Measurements from ENCODE around the gene OBP2A. TPM values are rescaled to one million over a fixed set of nuclear protein-coding genes. Genes with fewer than 3 reads are reported as not detected.
"Not testable (repeated sequence)": the region's sequence is repeated elsewhere in the genome, so short reads cannot be mapped to it uniquely, and the experiment has no call there.

The OBP2A gene
- total RNA-seq, 1 donor from 2014 or later = not detected

DNA sequence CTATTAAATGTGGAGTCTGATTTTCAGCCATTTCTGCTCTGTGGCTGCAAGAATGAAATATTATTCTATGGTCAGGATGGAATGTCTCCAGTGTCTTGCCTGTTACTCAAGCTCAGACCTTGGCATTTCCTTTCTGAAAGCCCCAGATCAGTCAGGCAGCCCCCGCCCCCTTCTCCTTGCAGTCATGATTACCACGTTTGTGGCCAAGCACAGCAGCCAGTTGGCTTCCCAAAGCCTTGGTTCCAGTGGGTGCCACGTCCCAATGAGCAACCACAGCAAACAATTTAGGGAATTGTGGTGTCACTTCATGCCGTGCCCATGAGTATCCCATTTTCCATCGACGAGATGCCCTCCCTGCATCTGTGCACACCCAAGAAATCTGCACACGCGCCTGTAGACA is 9.7 kb upstream of the OBP2A start:
- no peaks in the 10 kb centered on the region for H3K9me3 ChIP-seq (ENCODE audit: insufficient read depth, low read depth, low read length)
- no peaks in the 10 kb centered on the region for H3K27me3 ChIP-seq (ENCODE audit: insufficient read depth, low read length)
- no peaks in the 10 kb centered on the region for H3K36me3 ChIP-seq (ENCODE audit: insufficient read depth, low read length)
- Mint-ChIP-seq H3K4me1 (ENCODE audit: low read depth, unreplicated experiment) (peaks cover 20% of the 10 kb centered on the region), H3K4me3 (ENCODE audit: unreplicated experiment) (no peak overlapping the region), H3K27me3 (ENCODE audit: low read depth, unreplicated experiment) (peaks cover 24% of the 10 kb centered on the region), H3K9me3 (ENCODE audit: unreplicated experiment) (peaks cover 5% of the 10 kb centered on the region), H3K27ac (ENCODE audit: unreplicated experiment) (peak overlapping the region; percentile 48), H3K36me3 (ENCODE audit: low read depth, unreplicated experiment) (no peaks in the 10 kb centered on the region)
- H3K4me2 ChIP-seq (ENCODE audit: low read length) = no peak overlapping the region
- no peaks in the 10 kb centered on the region for H3K4me1 ChIP-seq (ENCODE audit: insufficient read depth, low read length)
- no peak overlapping the region for H2AFZ ChIP-seq (ENCODE audit: low read depth, low read length)
- TF ChIP-seq, protein P1, sequence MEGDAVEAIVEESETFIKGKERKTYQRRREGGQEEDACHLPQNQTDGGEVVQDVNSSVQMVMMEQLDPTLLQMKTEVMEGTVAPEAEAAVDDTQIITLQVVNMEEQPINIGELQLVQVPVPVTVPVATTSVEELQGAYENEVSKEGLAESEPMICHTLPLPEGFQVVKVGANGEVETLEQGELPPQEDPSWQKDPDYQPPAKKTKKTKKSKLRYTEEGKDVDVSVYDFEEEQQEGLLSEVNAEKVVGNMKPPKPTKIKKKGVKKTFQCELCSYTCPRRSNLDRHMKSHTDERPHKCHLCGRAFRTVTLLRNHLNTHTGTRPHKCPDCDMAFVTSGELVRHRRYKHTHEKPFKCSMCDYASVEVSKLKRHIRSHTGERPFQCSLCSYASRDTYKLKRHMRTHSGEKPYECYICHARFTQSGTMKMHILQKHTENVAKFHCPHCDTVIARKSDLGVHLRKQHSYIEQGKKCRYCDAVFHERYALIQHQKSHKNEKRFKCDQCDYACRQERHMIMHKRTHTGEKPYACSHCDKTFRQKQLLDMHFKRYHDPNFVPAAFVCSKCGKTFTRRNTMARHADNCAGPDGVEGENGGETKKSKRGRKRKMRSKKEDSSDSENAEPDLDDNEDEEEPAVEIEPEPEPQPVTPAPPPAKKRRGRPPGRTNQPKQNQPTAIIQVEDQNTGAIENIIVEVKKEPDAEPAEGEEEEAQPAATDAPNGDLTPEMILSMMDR (IDR thresholded peaks at IDR 0.05; ENCODE audit: insufficient read depth, low read depth, low read length) = no peak
- no peak for TF ChIP-seq EZH2 (IDR thresholded peaks at IDR 0.05; ENCODE audit: insufficient read depth, low read length)
- H4K20me1 ChIP-seq (ENCODE audit: insufficient read depth, low read length) = no peaks in the 10 kb centered on the region
- no peak overlapping the region for H3K4me3 ChIP-seq (ENCODE audit: insufficient read depth, low read depth, low read length)
- no peaks in the 10 kb centered on the region for H3K79me2 ChIP-seq (ENCODE audit: insufficient read depth, low read length)
- no peak overlapping the region for H3K27ac ChIP-seq (ENCODE audit: low read depth, low read length)
- no peak overlapping the region for H3K9ac ChIP-seq (ENCODE audit: low read length)
- DNase-seq (ENCODE audit: low read depth) (peak; percentile 61), FAIRE-seq (no peak)

DNA sequence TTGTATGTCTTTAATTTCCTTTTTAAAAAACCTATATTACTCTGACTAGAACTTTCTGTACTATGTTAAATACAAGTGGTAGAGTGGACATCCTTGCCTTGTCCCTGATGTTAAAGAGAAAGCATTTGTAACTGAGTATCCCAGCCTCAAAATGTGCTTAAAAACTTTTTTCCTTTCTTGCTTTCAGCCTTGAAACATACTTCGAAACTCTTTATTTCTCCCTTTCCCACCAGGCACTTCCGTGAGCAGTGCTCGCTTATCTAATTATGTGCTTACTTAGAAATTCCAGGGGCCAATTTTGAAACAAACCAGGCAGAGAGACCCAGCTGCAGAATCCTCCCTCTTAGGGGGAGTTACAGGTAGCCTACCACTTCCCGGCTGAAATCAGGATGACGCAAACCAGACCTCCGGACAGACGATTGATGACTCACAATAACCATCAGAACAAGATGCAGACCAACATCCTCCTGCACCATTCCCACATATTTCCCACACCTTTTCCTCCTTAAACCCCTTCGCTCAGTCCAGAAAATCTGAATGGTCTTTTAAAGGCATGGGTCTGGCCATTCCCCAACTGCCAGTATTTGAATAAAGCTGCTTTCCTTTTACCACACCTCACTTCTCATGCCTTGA is 2.5 kb upstream of the OBP2A start:
- H2AFZ ChIP-seq (ENCODE audit: low read depth, low read length); H3K79me2 ChIP-seq (ENCODE audit: insufficient read depth, low read length); DNase-seq (ENCODE audit: low read depth); H3K9me3 ChIP-seq (ENCODE audit: insufficient read depth, low read depth, low read length); H3K4me2 ChIP-seq (ENCODE audit: low read length); H3K9me3 Mint-ChIP-seq (ENCODE audit: unreplicated experiment); H3K36me3 ChIP-seq (ENCODE audit: insufficient read depth, low read length); H3K27me3 ChIP-seq (ENCODE audit: insufficient read depth, low read length); H3K4me3 Mint-ChIP-seq (ENCODE audit: unreplicated experiment); H3K9ac ChIP-seq (ENCODE audit: low read length); H3K36me3 Mint-ChIP-seq (ENCODE audit: low read depth, unreplicated experiment); H3K4me3 ChIP-seq (ENCODE audit: insufficient read depth, low read depth, low read length); H3K4me1 ChIP-seq (ENCODE audit: insufficient read depth, low read length); H4K20me1 ChIP-seq (ENCODE audit: insufficient read depth, low read length); H3K27ac ChIP-seq (ENCODE audit: low read depth, low read length): not testable (repeated sequence)
- Mint-ChIP-seq H3K27ac (ENCODE audit: unreplicated experiment) (peak overlapping the region; percentile 60), H3K4me1 (ENCODE audit: low read depth, unreplicated experiment) (peaks cover 11% of the 10 kb centered on the region), H3K27me3 (ENCODE audit: low read depth, unreplicated experiment) (peaks cover 28% of the 10 kb centered on the region)
- peak; percentile 17 for FAIRE-seq

DNA sequence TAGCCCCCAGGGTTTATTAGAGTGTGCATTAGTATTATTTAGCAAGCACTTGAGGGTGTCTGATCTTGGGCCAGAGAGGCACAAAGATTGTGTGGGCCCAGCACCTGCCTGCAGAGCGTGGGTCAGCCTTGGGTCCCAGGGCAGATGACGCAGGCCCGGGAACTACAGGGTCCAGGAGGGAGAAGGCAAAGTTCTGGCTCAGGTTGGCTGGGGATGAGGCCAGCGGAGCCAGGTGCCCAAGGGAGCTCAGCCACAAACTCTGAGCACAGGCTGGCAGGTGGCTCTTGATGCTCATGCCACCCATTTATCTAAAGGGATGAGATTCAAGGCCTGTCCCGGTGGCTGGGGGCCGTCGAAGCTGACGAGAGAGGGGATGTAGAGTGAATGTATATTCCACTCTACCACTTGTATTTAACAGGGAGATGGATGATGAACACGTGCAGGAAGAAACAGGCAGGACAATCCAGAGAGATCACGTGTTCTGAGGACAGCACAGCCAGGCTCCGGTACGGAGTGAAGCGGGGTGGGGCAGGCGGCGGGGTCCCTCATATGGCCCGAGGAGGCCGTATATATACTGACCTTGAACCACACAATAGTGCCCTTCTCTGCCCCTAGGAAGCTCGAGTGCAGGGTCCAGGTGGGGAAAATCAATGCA is 818 bp upstream of the OBP2A start:
- H2AFZ ChIP-seq (ENCODE audit: low read depth, low read length) = no peak overlapping the region
- Mint-ChIP-seq H3K27ac (ENCODE audit: unreplicated experiment) (peak overlapping the region; percentile 72), H3K9me3 (ENCODE audit: unreplicated experiment) (no peaks in the 10 kb centered on the region), H3K27me3 (ENCODE audit: low read depth, unreplicated experiment) (peaks cover 16% of the 10 kb centered on the region), H3K4me1 (ENCODE audit: low read depth, unreplicated experiment) (peaks cover 11% of the 10 kb centered on the region), H3K4me3 (ENCODE audit: unreplicated experiment) (peak overlapping the region; percentile 62), H3K36me3 (ENCODE audit: low read depth, unreplicated experiment) (no peaks in the 10 kb centered on the region)
- TF ChIP-seq EZH2 (IDR thresholded peaks at IDR 0.05; ENCODE audit: insufficient read depth, low read length) = no peak
- TF ChIP-seq, protein P1 (IDR thresholded peaks at IDR 0.05; ENCODE audit: insufficient read depth, low read depth, low read length) = no peak
- H3K4me3 ChIP-seq (ENCODE audit: insufficient read depth, low read depth, low read length) = no peak overlapping the region
- no peak overlapping the region for H3K27ac ChIP-seq (ENCODE audit: low read depth, low read length)
- no peak overlapping the region for H3K9ac ChIP-seq (ENCODE audit: low read length)
- H3K9me3 ChIP-seq (ENCODE audit: insufficient read depth, low read depth, low read length) = no peaks in the 10 kb centered on the region
- H3K4me2 ChIP-seq (ENCODE audit: low read length) = no peak overlapping the region
- no peaks in the 10 kb centered on the region for H4K20me1 ChIP-seq (ENCODE audit: insufficient read depth, low read length)
- no peaks in the 10 kb centered on the region for H3K27me3 ChIP-seq (ENCODE audit: insufficient read depth, low read length)
- FAIRE-seq = no peak
- no peak for DNase-seq (ENCODE audit: low read depth)
- H3K79me2 ChIP-seq (ENCODE audit: insufficient read depth, low read length) = no peaks in the 10 kb centered on the region
- H3K4me1 ChIP-seq (ENCODE audit: insufficient read depth, low read length) = no peaks in the 10 kb centered on the region
- H3K36me3 ChIP-seq (ENCODE audit: insufficient read depth, low read length) = no peaks in the 10 kb centered on the region

DNA sequence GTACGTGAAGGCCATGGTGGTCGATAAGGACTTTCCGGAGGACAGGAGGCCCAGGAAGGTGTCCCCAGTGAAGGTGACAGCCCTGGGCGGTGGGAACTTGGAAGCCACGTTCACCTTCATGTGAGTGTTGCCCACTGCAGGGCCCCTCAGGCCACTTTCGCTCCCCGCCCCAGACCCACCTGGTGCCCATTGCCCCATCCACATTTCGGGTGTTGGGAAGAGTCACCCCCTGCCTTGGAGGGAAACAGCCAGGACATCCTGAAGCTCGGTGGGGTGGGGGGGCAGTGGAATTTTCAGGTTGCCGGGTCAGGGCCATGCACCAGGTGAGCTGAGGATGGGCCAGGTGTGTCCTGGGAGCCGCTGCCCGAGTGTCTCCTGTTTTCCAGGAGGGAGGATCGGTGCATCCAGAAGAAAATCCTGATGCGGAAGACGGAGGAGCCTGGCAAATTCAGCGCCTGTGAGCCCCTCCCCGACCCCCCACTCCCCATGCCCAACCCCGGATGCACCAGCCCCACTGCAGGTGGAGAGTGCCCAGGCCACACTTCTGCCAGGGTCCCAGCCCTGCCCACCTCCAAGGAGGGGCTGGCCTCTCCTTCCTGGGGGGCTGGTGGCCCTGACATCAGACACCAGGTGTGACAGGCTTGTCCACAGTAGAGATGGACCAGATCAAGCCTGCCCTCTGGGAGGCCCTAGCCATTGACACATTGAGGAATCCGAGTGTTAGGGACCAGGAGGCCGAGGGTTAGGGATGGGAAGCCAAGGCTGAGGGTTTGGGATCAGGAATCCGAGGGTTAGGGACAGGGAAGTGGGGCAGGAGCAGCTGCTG is 1.1 kb downstream of the OBP2A start:
- H3K9me3 Mint-ChIP-seq (ENCODE audit: unreplicated experiment); H3K36me3 ChIP-seq (ENCODE audit: insufficient read depth, low read length); H3K4me2 ChIP-seq (ENCODE audit: low read length); H3K4me3 ChIP-seq (ENCODE audit: insufficient read depth, low read depth, low read length); H3K9me3 ChIP-seq (ENCODE audit: insufficient read depth, low read depth, low read length); FAIRE-seq; H3K27ac Mint-ChIP-seq (ENCODE audit: unreplicated experiment); H3K36me3 Mint-ChIP-seq (ENCODE audit: low read depth, unreplicated experiment); H4K20me1 ChIP-seq (ENCODE audit: insufficient read depth, low read length); DNase-seq (ENCODE audit: low read depth); H3K4me1 ChIP-seq (ENCODE audit: insufficient read depth, low read length); H2AFZ ChIP-seq (ENCODE audit: low read depth, low read length); H3K27me3 ChIP-seq (ENCODE audit: insufficient read depth, low read length); H3K9ac ChIP-seq (ENCODE audit: low read length); H3K4me3 Mint-ChIP-seq (ENCODE audit: unreplicated experiment); H3K79me2 ChIP-seq (ENCODE audit: insufficient read depth, low read length); H3K27ac ChIP-seq (ENCODE audit: low read depth, low read length): not testable (repeated sequence)
- peaks cover 14% of the 10 kb centered on the region for H3K27me3 Mint-ChIP-seq (ENCODE audit: low read depth, unreplicated experiment)
- peaks cover 11% of the 10 kb centered on the region for H3K4me1 Mint-ChIP-seq (ENCODE audit: low read depth, unreplicated experiment)
